HepG2 (cell line): ENCODE results near the gene CNOT2. TPM values are rescaled to one million over a fixed set of nuclear protein-coding genes. Genes with fewer than 3 reads are reported as not detected.

Experiments used
- ATF5 ChIP-seq: sonication (generic); formaldehyde crosslinking; IDR thresholded peaks from 2 replicates; pipeline ENCODE4 v1.4.0; 2020; ENCODE audit warnings: mild to moderate bottlenecking, low read depth, missing genetic modification reagents
- CBX1 ChIP-seq: IDR thresholded peaks from one replicate; pipeline ENCODE4 v1.6.1; 2016; ENCODE audit warnings: antibody characterized with exemption, low read depth
- IRF2 ChIP-seq: IDR thresholded peaks from 2 replicates; pipeline ENCODE4 v1.6.1; 2018; ENCODE audit warnings: missing genetic modification reagents, missing compliant biosample characterization
- KDM5A ChIP-seq: fragments of 200-600 bp; sonication (generic); IDR thresholded peaks from 2 replicates; pipeline ENCODE4 v1.7.0; 2018; ENCODE audit warnings: antibody characterized with exemption, mild to moderate bottlenecking, low read length, borderline replicate concordance
- KDM5B ChIP-seq: sonication (generic); formaldehyde crosslinking; IDR thresholded peaks from 2 replicates; pipeline ENCODE4 v1.4.0; 2020; ENCODE audit warnings: missing genetic modification reagents, mild to moderate bottlenecking, borderline replicate concordance
- KMT2B ChIP-seq: IDR thresholded peaks from 2 replicates; pipeline ENCODE4 v1.6.1; 2016; ENCODE audit warnings: missing genetic modification reagents, missing compliant biosample characterization
- NR2C2 ChIP-seq: sonication (generic); formaldehyde crosslinking; IDR thresholded peaks from 2 replicates; pipeline ENCODE4 v1.4.0; 2020; ENCODE audit warnings: missing genetic modification reagents, mild to moderate bottlenecking, moderate library complexity, borderline replicate concordance
- POLR2AphosphoS5 ChIP-seq: IDR thresholded peaks from 2 replicates; pipeline ENCODE4 v1.6.1; 2012; ENCODE audit warnings: low read depth, low read length
- UBTF ChIP-seq: sonication (generic); formaldehyde crosslinking; IDR thresholded peaks from 2 replicates; pipeline ENCODE4 v1.4.0; 2020; ENCODE audit warnings: mild to moderate bottlenecking, missing genetic modification reagents
- ZGPAT ChIP-seq: IDR thresholded peaks from 2 replicates; pipeline ENCODE4 v1.6.1; 2016; ENCODE audit warnings: mild to moderate bottlenecking
- ZNF275 ChIP-seq: sonication (generic); formaldehyde crosslinking; IDR thresholded peaks from 2 replicates; pipeline ENCODE4 v1.8.0; 2022; ENCODE audit warnings: missing genetic modification reagents, mild to moderate bottlenecking, inconsistent platforms, borderline replicate concordance
- ZNF292 ChIP-seq: sonication (generic); formaldehyde crosslinking; IDR thresholded peaks from 2 replicates; pipeline ENCODE4 v1.8.1; 2022; ENCODE audit warnings: mild to moderate bottlenecking, low read depth, missing genetic modification reagents, borderline replicate concordance
- ZNF577 ChIP-seq: sonication (generic); formaldehyde crosslinking; IDR thresholded peaks from 2 replicates; pipeline ENCODE4 v1.4.0; 2020; ENCODE audit warnings: mild to moderate bottlenecking, low read depth, missing genetic modification reagents, borderline replicate concordance
- ZNF589 ChIP-seq: sonication (generic); formaldehyde crosslinking; conservative IDR thresholded peaks from 2 replicates; pipeline ENCODE4 v1.8.0; 2022; ENCODE audit warnings: mild to moderate bottlenecking, moderate library complexity, missing genetic modification reagents
- ZNF598 ChIP-seq: sonication (generic); formaldehyde crosslinking; IDR thresholded peaks from 2 replicates; pipeline ENCODE4 v1.5.1; 2020; ENCODE audit warnings: mild to moderate bottlenecking, missing genetic modification reagents, borderline replicate concordance
- ZNF687 ChIP-seq: sonication (generic); formaldehyde crosslinking; IDR thresholded peaks from 2 replicates; pipeline ENCODE4 v1.5.1; 2020; ENCODE audit warnings: mild to moderate bottlenecking, missing genetic modification reagents, moderate library complexity
- ZNF883 ChIP-seq: sonication (generic); formaldehyde crosslinking; IDR thresholded peaks from 2 replicates; pipeline ENCODE4 v1.5.1; 2020; ENCODE audit warnings: mild to moderate bottlenecking, missing genetic modification reagents; ENCODE audit errors: not compliant biosample characterization
- polyA plus RNA-seq, 8 experiments: library from polyadenylated mRNA; depleted of rRNA in 3 of 8; stranded (reverse) in 7 of 8; unstranded in 1 of 8; fragments of >200 nt; fragmentation: Illumina TruSeq in 4 of 8; extraction: Trizol in 4 of 8; gene quantifications; 2 replicates each; pipeline versions ENCODE4 v1.2.1 to v1.2.3, GENCODE V29; 2011 to 2016; ENCODE audit warnings: low read depth in 4 of 8, missing spikeins in 1 of 8, mixed read lengths in 1 of 8; ENCODE audit not compliant: insufficient read depth in 1 of 8
- total RNA-seq, 5 experiments: library from RNA; depleted of rRNA; stranded (reverse); fragments of >200 nt; fragmentation: Illumina TruSeq; extraction: Trizol; gene quantifications; 2 replicates each; pipeline ENCODE4 v1.2.3, GENCODE V29; 2016; ENCODE audit warnings: low read depth in 1 of 5

CNOT2 gene
- total and polyA plus RNA-seq, 2 of the 13 experiments (the other 11 are each of a cell fraction or from before 2014, with no cell fraction given) = 54.5 to 76.6 TPM

GRCh38 chr12:70243510-70244371, 508 bp downstream of the CNOT2 start (continued):
- TF ChIP-seq ATF5 (CRISPR knock-in tag) (no peak), NR2C2 (CRISPR knock-in tag) (peak; percentile 94), ZGPAT (CRISPR knock-in tag) (peak; percentile 34; the same call in 1 of the 2 replicates), ZNF883 (CRISPR knock-in tag) (no peak), IRF2 (CRISPR knock-in tag) (peak; percentile 5; the same call in 1 of the 2 replicates), POLR2AphosphoS5 (peak; percentile 45; the same call in 1 of the 2 replicates), ZNF275 (CRISPR knock-in tag) (no peak), ZNF292 (CRISPR knock-in tag) (peak; percentile 50; the same call in 1 of the 2 replicates), ZNF687 (CRISPR knock-in tag) (peak; percentile 63; the same call in 1 of the 2 replicates), UBTF (CRISPR knock-in tag) (peak; percentile 61; the same call in 1 of the 2 replicates), KMT2B (peak; percentile 53; the same call in 1 of the 2 replicates), ZNF589 (CRISPR knock-in tag) (0 out of 2 replicates have a peak, but pooled peaks have one; percentile 11), ZNF577 (CRISPR knock-in tag) (0 out of 2 replicates have a peak, but pooled peaks have one; percentile 35), KDM5A (peak; percentile 57; the same call in 1 of the 2 replicates), ZNF598 (CRISPR knock-in tag) (0 out of 2 replicates have a peak, but pooled peaks have one; percentile 55), CBX1 (no peak), KDM5B (CRISPR knock-in tag) (0 out of 2 replicates have a peak, but pooled peaks have one; percentile 10)
